K562 (cell line): Measurements from ENCODE around the gene DBH. TPM values are rescaled to one million over a fixed set of nuclear protein-coding genes. Genes with fewer than 3 reads are reported as not detected.

Experiments used
- ATAC-seq: fragments of 200-7000 bp; cut with Tn5 transposase; 3 replicates; pipeline ENCODE4 v1.9.1; 2020; ENCODE audit warnings: moderate library complexity
- BruUV-seq: library from RNA; stranded (reverse); fragments of 400-500 nt; replicated peaks from 2 replicates; lab custom pipeline; 2021; lab: Mats Ljungman, UMichigan
- CTCF ChIA-PET: fragments of 300-600 bp; formaldehyde crosslinking; extraction: SDS; loops from one replicate; lab custom pipeline; 2021; ENCODE audit warnings: low intra/inter-chr PET ratio; lab: Yijun Ruan, JAX
- POLR2A ChIA-PET: fragments of 300-600, 350-650 bp; sonication (Branson Sonifier 250); formaldehyde crosslinking; extraction: SDS; loops from one replicate; lab custom pipeline; 2021; ENCODE audit warnings: antibody characterized with exemption, inconsistent platforms; lab: Yijun Ruan, JAX
- DNase-seq, 4 experiments: peaks; one replicate each; pipeline versions ENCODE4 v3.0.0 to v3.0.0-alpha.2; 2011 to 2018; ENCODE audit warnings: low spot score in 3 of 4, mixed read lengths in 3 of 4; ENCODE audit errors: extremely low read depth in 1 of 4
- FAIRE-seq: peaks from 2 replicates; lab custom pipeline; 2011; peaks lifted over from hg19 to GRCh38; lab: Jason Lieb, UNC
- H2AFZ ChIP-seq: 2 replicates; pipeline ENCODE4 v1.6.0; 2011; ENCODE audit warnings: low read depth, low read length, control low read depth, inconsistent platforms
- H3K27ac ChIP-seq: fragments of 200-600 bp; 3 replicates; pipeline ENCODE4 v1.8.0; 2011; ENCODE audit warnings: low read depth, mild to moderate bottlenecking, control low read depth, inconsistent platforms, low read length, moderate library complexity, mixed read lengths; ENCODE audit errors: extremely low read depth
- H3K27me3 ChIP-seq, 2 experiments: fragments of 300-600 bp in 1 of 2; 2 replicates in 1 of 2; 3 replicates in 1 of 2; pipeline versions ENCODE4 v1.6.0 to v1.8.0; 2011; ENCODE audit warnings: inconsistent platforms in 2 of 2, low read length in 2 of 2, mild to moderate bottlenecking in 1 of 2, mixed read lengths in 1 of 2, moderate library complexity in 1 of 2; ENCODE audit not compliant: control insufficient read depth in 2 of 2, insufficient read depth in 2 of 2
- H3K36me3 ChIP-seq: fragments of 300-600 bp; 3 replicates; pipeline ENCODE4 v1.8.0; 2011; ENCODE audit warnings: mild to moderate bottlenecking, low read length, inconsistent platforms; ENCODE audit not compliant: control insufficient read depth, insufficient read depth
- H3K4me1 ChIP-seq, 2 experiments: fragments of 200-600 bp in 1 of 2; replicated peaks in 1 of 2; 2 replicates in 1 of 2; 3 replicates in 1 of 2; pipeline versions ENCODE4 v1.5.1 to v1.8.0; 2011; ENCODE audit warnings: inconsistent platforms in 2 of 2, low read length in 2 of 2, mild to moderate bottlenecking in 1 of 2, mixed read lengths in 1 of 2, moderate library complexity in 1 of 2; ENCODE audit not compliant: control insufficient read depth in 2 of 2, insufficient read depth in 2 of 2
- H3K4me2 ChIP-seq: 2 replicates; pipeline ENCODE4 v1.6.1; 2011; ENCODE audit warnings: low read length, control low read depth, inconsistent platforms, mixed read lengths; ENCODE audit not compliant: insufficient read depth
- H3K4me3 ChIP-seq: fragments of 200-600 bp; sonication (generic), shearing (Covaris generic); 2 replicates; pipeline ENCODE4 v1.5.1; 2016; ENCODE audit warnings: control low read depth, inconsistent platforms
- H3K79me2 ChIP-seq: fragments of 200-600 bp; 3 replicates; pipeline ENCODE4 v1.8.0; 2011; ENCODE audit warnings: low read length, inconsistent platforms; ENCODE audit not compliant: control insufficient read depth, insufficient read depth
- H3K9ac ChIP-seq, 2 experiments: 2 replicates each; pipeline versions ENCODE4 v1.6.0 to v1.6.1; 2011; ENCODE audit warnings: low read depth in 2 of 2, low read length in 2 of 2, control low read depth in 1 of 2, inconsistent platforms in 1 of 2, mild to moderate bottlenecking in 1 of 2, mixed read lengths in 1 of 2; ENCODE audit not compliant: insufficient read depth in 1 of 2
- H3K9me1 ChIP-seq: one replicate; pipeline ENCODE4 v1.6.0; 2011; ENCODE audit warnings: inconsistent platforms, mild to moderate bottlenecking, low read length, moderate library complexity; ENCODE audit not compliant: control insufficient read depth, insufficient read depth
- H3K9me3 ChIP-seq: replicated peaks from 2 replicates; pipeline ENCODE4 v1.5.1; 2011; ENCODE audit warnings: low read depth, low read length, inconsistent platforms; ENCODE audit not compliant: control insufficient read depth, insufficient read depth
- H4K20me1 ChIP-seq: replicated peaks from 2 replicates; pipeline ENCODE4 v1.6.1; 2011; ENCODE audit warnings: low read length, inconsistent platforms, mixed read lengths; ENCODE audit not compliant: control insufficient read depth, insufficient read depth
- ARID2 ChIP-seq: fragments of 450-650 bp; IDR thresholded peaks from 2 replicates; pipeline ENCODE4 v1.6.1; 2017; ENCODE audit warnings: antibody characterized with exemption, mild to moderate bottlenecking
- BACH1 ChIP-seq: fragments of 200-800 bp; sonication (Bioruptor generic); IDR thresholded peaks from 2 replicates; pipeline ENCODE4 v1.6.1; 2016; ENCODE audit warnings: missing genetic modification characterization, missing compliant biosample characterization
- ETS2 ChIP-seq: IDR thresholded peaks from 2 replicates; pipeline ENCODE4 v1.6.1; 2016; ENCODE audit warnings: borderline replicate concordance, missing genetic modification characterization, mild to moderate bottlenecking, moderate library complexity, missing compliant biosample characterization; ENCODE audit not compliant: poor library complexity, severe bottlenecking
- ETV5 ChIP-seq: sonication (generic); formaldehyde crosslinking; IDR thresholded peaks from 2 replicates; pipeline ENCODE4 v1.4.0; 2020; ENCODE audit warnings: low read depth, mild to moderate bottlenecking, missing genetic modification reagents
- HSF4 ChIP-seq: fragments of 250-450 bp; sonication (Bioruptor Pico); IDR thresholded peaks from 2 replicates; pipeline ENCODE4 v2.1.2; 2022; ENCODE audit warnings: mild to moderate bottlenecking, moderate library complexity, borderline replicate concordance
- JUND ChIP-seq, 2 experiments: IDR thresholded peaks; 2 replicates in 1 of 2; 3 replicates in 1 of 2; pipeline ENCODE4 v1.6.1; 2011; ENCODE audit warnings: borderline replicate concordance in 2 of 2, low read depth in 2 of 2, low read length in 2 of 2, improper control_type of control experiment in 1 of 2, missing biosample characterization in 1 of 2, missing genetic modification characterization in 1 of 2, missing genetic modification reagents in 1 of 2
- NR2C2 ChIP-seq, 2 experiments: fragments of 200-800 bp in 1 of 2; sonication (Bioruptor generic) in 1 of 2; sonication (generic) in 1 of 2; formaldehyde crosslinking in 1 of 2; IDR thresholded peaks; 2 replicates each; pipeline versions ENCODE4 v1.6.1 to v1.8.0; 2016 to 2022; ENCODE audit warnings: mild to moderate bottlenecking in 1 of 2, missing compliant biosample characterization in 1 of 2, missing genetic modification characterization in 1 of 2, missing genetic modification reagents in 1 of 2
- PURB ChIP-seq: sonication (generic); formaldehyde crosslinking; IDR thresholded peaks from 2 replicates; pipeline ENCODE4 v1.9.0; 2021; ENCODE audit warnings: low read depth, mild to moderate bottlenecking, missing genetic modification reagents
- ZBTB9 ChIP-seq: fragments of 450-650 bp; formaldehyde crosslinking; IDR thresholded peaks from 2 replicates; pipeline ENCODE4 v1.4.0; 2020; ENCODE audit warnings: mild to moderate bottlenecking, moderate library complexity
- WGBS: fragments of 100-300 bp; shearing (Covaris generic); methylation state at CpG from one replicate; pipeline ENCODE4 v1.1.6; 2016; ENCODE audit warnings: low coverage, mixed read lengths; ENCODE audit not compliant: insufficient coverage; ENCODE audit errors: missing lambda C conversion rate; 5-methylcytosine and 5-hydroxymethylcytosine counted together
- in situ Hi-C: fragments of 300-500 bp; cut with MboI; formaldehyde crosslinking; loops from 4 replicates; pipeline ENCODE4 v1.15.0; 2018; ENCODE audit warnings: inconsistent platforms, mixed read lengths
- intact Hi-C: fragments of 100-400 bp; cut with micrococcal nuclease; formaldehyde crosslinking; loops from 2 replicates; pipeline ENCODE4 v1.14.2; 2022
- polyA plus RNA-seq, 8 experiments: library from polyadenylated mRNA; depleted of rRNA in 4 of 8; stranded (reverse) in 5 of 8; unstranded in 3 of 8; fragments of >200 nt; fragmentation: Nextera tagmentation in 2 of 8; fragmentation: Illumina TruSeq in 1 of 8; extraction: Ambion mirVana in 2 of 8; extraction: Trizol in 1 of 8; gene quantifications; 2 replicates each; pipeline versions ENCODE4 v1.2.1 to v1.2.3, GENCODE V29; 2011 to 2014; ENCODE audit warnings: inconsistent platforms in 1 of 8, missing spikeins in 1 of 8
- total RNA-seq, 7 experiments: library from RNA; depleted of rRNA in 6 of 7; stranded (reverse); fragments of >200 nt in 6 of 7; fragmentation: Illumina TruSeq in 2 of 7; extraction: Trizol in 2 of 7; gene quantifications; 2 replicates each; pipeline versions ENCODE4 v1.2.1 to v1.2.3, GENCODE V29; 2011 to 2021; ENCODE audit warnings: low replicate concordance in 1 of 7

DBH gene
- total and polyA plus RNA-seq, 9 of the 15 experiments (the other 6 are each of a cell fraction or from before 2014, with no cell fraction given): not detected

DNA sequence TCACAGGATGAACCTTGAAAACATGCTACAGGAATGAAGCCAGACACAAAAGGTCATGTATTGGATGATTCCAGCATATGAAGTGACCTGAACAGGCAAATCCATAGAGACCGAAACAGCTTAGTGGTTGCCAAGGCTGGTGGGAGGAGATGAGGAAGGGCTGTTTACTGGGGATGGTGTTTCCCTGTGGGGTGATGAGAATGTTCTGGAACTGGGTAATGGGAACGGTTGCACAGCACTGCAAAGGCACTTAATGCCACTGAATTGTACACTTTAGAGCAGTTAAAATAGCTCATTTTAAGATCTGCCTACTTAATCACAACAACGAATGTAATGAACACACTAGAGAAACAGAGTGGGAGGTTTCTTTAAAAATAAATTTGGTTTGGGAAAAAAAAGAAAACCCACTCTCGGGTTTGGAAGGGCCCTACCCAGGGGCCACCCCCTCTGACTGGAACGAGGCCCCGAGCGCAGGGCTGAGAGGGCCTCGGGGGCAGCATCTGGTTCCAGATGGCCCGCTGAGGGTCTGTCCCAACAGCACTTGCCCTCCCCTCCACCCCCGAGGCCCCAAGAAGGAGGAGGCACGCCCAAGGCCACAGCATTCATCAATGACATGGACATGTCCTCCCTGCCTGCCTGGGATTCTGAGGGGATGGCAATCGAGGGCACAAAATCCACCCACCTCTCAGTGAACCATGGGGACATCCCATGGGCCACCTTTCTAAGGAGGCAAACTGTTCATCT, 70.3 kb downstream of the DBH start:
- no peak for TF ChIP-seq ARID2
- H4K20me1 ChIP-seq: peaks cover 4% of the 10 kb centered on the region; the same call in 1 of the 2 replicates
- H3K4me1 ChIP-seq: peaks cover 0 to 9% of the 10 kb centered on the region in 2 experiments; a peak in 2 of 5 replicates
- no TSS peak for BruUV-seq
- H3K4me3 ChIP-seq: no peak overlapping the region
- no peaks in the 10 kb centered on the region for H3K79me2 ChIP-seq
- POLR2A ChIA-PET: interaction anchor here (0.6 kb wide), 1 partner anchor 150 kb away, joined by 3 read pairs; no protein-coding TSS in a partner anchor
- ATAC-seq: no peak
- no peaks in the 10 kb centered on the region for H3K9me3 ChIP-seq
- H3K9me1 ChIP-seq: no peaks in the 10 kb centered on the region
- no peak overlapping the region for H3K4me2 ChIP-seq
- peaks cover 16 to 55% of the 10 kb centered on the region in 2 experiments; a peak in 4 of 5 replicates for H3K27me3 ChIP-seq
- intact Hi-C loops (no loop called here), in situ Hi-C loops (no loop called here)
- WGBS: 0% methylated on average over 12 of the region's 12 CpGs
- no peak for DNase-seq
- H3K36me3 ChIP-seq: no peaks in the 10 kb centered on the region
- CTCF ChIA-PET: no interaction called here
- H3K9ac ChIP-seq: no peak overlapping the region
- no peak overlapping the region for H3K27ac ChIP-seq
- no peak overlapping the region for H2AFZ ChIP-seq
- FAIRE-seq: no peak

DNA sequence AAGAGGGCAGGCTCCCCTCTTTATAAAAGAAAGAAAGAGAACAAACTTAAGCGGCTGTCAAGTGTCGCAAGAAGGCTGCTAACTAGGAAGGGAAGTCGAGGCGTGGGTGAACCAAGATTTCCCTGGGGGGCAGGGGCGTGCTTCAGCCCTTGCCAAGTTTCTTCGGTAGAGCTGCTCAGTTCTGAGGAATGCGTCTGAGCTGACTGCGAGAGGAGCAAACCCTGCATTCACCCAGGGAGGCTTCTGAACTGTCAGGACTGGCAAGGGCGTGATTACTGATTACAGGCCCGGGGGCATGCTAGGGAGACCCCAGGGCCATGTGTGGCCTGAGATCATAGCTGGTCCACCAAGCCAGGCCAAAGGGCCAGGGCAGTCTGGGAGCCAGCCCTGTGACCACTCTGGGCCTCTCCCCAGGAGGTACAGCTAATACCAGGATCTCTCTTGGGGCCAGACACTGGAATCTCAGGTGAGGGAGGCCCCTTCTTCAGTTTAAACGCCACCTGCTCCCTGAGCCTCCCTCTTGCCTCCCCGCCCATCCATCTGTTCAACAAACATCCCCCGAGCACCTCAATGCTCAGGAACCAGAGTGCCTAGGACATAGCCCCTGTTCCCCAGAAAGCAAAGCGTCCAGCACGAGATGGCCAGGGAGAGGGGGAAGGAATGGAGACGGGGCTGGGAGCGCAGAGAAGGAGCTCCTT, 71.1 kb downstream of the DBH start:
- BruUV-seq: no TSS peak
- Histone ChIP-seq H2AFZ (no peak overlapping the region), H3K79me2 (no peaks in the 10 kb centered on the region), H3K27ac (no peak overlapping the region), H3K9me1 (no peaks in the 10 kb centered on the region), H3K9ac (no peak overlapping the region), H3K27me3 (peaks cover 15 to 54% of the 10 kb centered on the region in 2 experiments; a peak in 4 of 5 replicates), H3K4me1 (peaks cover 0 to 16% of the 10 kb centered on the region in 2 experiments; a peak in 2 of 5 replicates), H4K20me1 (peaks cover 4% of the 10 kb centered on the region; the same call in 1 of the 2 replicates), H3K4me3 (no peak overlapping the region), H3K9me3 (no peaks in the 10 kb centered on the region), H3K4me2 (no peak overlapping the region), H3K36me3 (no peaks in the 10 kb centered on the region)
- CTCF ChIA-PET: no interaction called here
- under 1% methylated on average over 15 of the region's 17 CpGs for WGBS
- DNase-seq: no peak
- intact Hi-C loops (no loop called here), in situ Hi-C loops (no loop called here)
- POLR2A ChIA-PET: interaction anchor here (0.6 to 1.1 kb wide), 2 partner anchors 15 to 151 kb away, joined by 3 read pairs; no protein-coding TSS in a partner anchor
- FAIRE-seq: no peak
- no peak for ATAC-seq
- TF ChIP-seq ETV5 (CRISPR knock-in tag) (no peak), NR2C2 (CRISPR knock-in tag; IDR thresholded peaks at IDR 0.05) (no peak), NR2C2 (tag; IDR thresholded peaks at IDR 0.05) (no peak), JUND (IDR thresholded peaks at IDR 0.05; ENCODE audit: borderline replicate concordance, low read depth, low read length) (no peak), JUND (tag; IDR thresholded peaks at IDR 0.05; ENCODE audit: borderline replicate concordance, low read depth, low read length) (no peak), PURB (CRISPR knock-in tag) (no peak), ETS2 (no peak), BACH1 (tag) (no peak), ZBTB9 (no peak), HSF4 (no peak)
